ENCODE results near the gene MMRN2. TPM values are rescaled to one million over a fixed set of nuclear protein-coding genes. Genes with fewer than 3 reads are reported as not detected.
A peak's percentile ranks its signal among the peaks of the same experiment; 100 is the strongest.

Gene MMRN2
- total RNA-seq, 1 donor from 2014 or later: 53.1 TPM

DNA sequence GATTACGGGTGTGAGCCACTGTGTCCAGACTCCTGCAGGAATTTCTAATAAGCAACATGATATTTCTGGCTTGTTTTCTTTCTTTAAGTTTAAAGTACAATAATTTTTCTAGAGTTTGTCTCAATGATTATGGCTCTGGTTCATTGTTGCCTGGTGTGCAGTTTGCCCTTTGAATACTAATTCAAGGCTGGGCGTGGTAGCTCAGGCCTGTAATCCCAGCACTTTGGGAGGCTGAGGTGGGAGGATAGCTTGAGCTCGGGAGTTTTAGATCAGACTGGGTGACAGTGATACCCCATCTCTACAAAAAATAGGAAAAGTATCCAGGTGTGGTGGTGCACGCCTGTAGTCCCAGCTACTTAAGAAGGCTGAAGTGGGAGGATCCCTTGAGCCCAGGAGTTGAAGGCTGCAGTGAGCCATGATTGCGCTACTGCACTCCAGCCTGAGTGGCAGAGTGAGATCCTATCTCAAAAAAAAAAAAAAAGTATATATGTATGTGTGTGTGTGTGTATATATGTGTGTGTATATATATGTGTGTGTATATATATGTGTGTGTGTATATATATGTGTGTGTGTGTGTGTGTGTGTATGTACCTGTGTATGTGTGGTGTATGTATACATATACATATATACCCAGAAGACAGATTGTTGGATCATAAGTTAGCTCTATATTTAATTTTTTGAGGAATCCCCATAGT lies 19.1 kb upstream of the MMRN2 start:
- Histone ChIP-seq H3K27me3 (ENCODE audit: low read depth) (no peaks in the 10 kb centered on the region), H3K4me3 (no peak overlapping the region), H3K27ac (no peak overlapping the region), H3K36me3 (no peaks in the 10 kb centered on the region), H3K9me3 (no peaks in the 10 kb centered on the region), H3K4me1 (peaks cover 29% of the 10 kb centered on the region)
- ATAC-seq (no peak), DNase-seq (no peak)
- TF ChIP-seq, protein P1, sequence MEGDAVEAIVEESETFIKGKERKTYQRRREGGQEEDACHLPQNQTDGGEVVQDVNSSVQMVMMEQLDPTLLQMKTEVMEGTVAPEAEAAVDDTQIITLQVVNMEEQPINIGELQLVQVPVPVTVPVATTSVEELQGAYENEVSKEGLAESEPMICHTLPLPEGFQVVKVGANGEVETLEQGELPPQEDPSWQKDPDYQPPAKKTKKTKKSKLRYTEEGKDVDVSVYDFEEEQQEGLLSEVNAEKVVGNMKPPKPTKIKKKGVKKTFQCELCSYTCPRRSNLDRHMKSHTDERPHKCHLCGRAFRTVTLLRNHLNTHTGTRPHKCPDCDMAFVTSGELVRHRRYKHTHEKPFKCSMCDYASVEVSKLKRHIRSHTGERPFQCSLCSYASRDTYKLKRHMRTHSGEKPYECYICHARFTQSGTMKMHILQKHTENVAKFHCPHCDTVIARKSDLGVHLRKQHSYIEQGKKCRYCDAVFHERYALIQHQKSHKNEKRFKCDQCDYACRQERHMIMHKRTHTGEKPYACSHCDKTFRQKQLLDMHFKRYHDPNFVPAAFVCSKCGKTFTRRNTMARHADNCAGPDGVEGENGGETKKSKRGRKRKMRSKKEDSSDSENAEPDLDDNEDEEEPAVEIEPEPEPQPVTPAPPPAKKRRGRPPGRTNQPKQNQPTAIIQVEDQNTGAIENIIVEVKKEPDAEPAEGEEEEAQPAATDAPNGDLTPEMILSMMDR (IDR thresholded peaks at IDR 0.05): no peak
- intact Hi-C loops (cut with DNase I): no loop called here

DNA sequence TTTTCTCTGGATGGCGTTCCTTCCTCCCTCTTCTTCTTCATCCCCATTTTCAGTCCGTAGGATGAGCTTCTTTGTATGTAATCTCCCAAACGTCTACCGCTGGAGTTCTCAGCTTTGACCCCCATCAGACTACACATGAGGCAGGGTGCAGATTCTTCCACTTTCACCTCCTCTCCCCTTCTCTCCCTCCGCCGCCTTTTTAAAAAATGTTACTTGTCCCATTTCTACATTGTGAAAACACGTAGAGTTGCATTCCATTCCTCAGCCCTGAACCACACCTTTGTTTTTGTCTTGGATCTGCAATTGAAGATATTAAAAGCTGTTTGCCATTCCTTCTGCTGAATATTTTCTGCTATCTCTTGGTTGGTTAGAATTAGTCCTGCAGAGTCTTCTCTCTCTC lies 17.1 kb upstream of the MMRN2 start:
- Histone ChIP-seq H3K4me1 (peaks cover 30% of the 10 kb centered on the region), H3K9me3 (no peaks in the 10 kb centered on the region), H3K27me3 (ENCODE audit: low read depth) (no peaks in the 10 kb centered on the region), H3K36me3 (no peaks in the 10 kb centered on the region), H3K4me3 (peak overlapping the region; percentile 28), H3K27ac (peak overlapping the region; percentile 69)
- ATAC-seq (no peak), DNase-seq (no peak)
- intact Hi-C loops (cut with DNase I): no loop called here
- TF ChIP-seq, protein P1 (IDR thresholded peaks at IDR 0.05): no peak

DNA sequence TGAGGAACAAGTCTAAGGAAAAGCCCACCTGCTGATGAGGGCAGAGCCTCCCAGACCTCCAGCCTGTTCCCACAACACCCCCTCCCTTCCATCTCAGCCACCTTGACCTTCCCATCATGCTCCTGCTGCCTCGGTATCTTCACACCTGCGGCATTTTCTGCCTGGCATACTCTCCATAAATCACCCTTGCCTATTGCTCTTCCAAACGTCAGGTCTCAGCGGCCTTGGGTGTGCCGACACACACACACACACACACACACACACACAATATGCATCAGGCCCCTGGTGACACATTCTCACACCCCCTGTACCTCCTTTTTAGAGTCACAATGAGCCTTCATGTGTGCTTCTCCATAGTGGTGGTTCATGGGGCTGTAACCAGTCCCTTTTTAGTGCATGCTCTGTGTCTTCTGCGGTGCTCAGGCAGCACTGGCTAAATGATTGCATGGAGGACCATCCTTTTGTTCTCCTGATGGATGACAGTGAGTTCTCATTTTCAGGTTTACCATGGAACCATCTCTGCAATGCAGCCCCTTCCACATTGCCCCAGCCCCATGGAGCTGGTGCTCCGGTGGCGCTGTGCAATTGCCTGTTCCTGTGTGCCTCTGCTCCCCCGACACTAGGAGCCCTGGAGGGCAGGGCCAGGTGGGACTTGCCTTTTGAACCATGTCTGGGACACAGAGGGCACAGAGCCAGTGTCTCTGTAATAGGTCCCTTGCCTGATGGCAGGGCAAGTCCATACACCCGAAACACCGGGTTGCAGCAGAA lies 15.4 kb upstream of the MMRN2 start:
- Histone ChIP-seq H3K4me3 (peak overlapping the region; percentile 74), H3K27ac (peak overlapping the region; percentile 99), H3K9me3 (no peaks in the 10 kb centered on the region), H3K4me1 (peaks cover 45% of the 10 kb centered on the region), H3K36me3 (no peaks in the 10 kb centered on the region), H3K27me3 (ENCODE audit: low read depth) (no peaks in the 10 kb centered on the region)
- intact Hi-C loops (cut with DNase I): no loop called here
- TF ChIP-seq, protein P1 (IDR thresholded peaks at IDR 0.05): no peak
- DNase-seq: no peak
- ATAC-seq: no peak

DNA sequence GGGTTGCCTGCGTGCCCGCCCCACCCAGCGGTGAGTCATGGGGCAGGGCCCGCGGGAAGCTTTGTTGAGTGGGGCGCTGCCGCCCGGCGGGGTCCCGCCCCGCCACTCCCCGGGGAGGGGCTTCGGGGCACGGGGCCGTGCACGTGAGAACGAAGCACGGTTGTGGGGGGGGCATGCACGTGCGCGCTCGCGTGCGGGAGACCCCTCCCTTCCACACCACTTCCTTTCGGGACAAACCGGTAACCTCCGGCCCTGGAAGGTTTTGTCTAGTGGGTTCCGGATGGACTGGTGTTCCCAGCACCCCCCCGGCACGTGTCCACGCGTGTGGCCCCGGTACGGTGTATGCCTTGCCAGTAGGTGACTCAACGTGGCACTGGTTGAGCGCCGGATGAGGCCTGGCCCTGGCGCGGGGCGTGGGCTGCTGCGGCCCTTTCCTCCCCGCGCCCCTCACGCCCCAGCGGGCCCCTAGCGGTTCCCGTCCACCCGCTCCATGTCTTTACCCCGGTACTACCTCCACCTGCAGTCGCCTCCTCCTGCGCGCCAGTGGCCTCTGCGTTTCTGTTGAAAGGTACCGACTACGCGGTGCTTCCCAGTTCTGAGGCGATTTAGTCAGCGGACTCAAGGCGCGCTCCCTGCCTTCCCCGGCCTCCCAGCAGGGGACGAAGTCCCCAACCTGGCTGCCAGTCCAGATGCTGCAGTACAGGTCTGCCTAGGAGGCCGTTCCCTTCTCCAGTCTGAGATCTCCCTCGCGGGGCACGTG lies 14.0 kb upstream of the MMRN2 start:
- ATAC-seq: peak; percentile 91 to 94
- Histone ChIP-seq H3K36me3 (no peaks in the 10 kb centered on the region), H3K4me1 (peaks cover 57% of the 10 kb centered on the region), H3K9me3 (no peaks in the 10 kb centered on the region), H3K4me3 (peak overlapping the region; percentile 74), H3K27me3 (ENCODE audit: low read depth) (no peaks in the 10 kb centered on the region), H3K27ac (peak overlapping the region; percentile 99)
- DNase-seq: peak; percentile 91
- TF ChIP-seq, protein P1 (IDR thresholded peaks at IDR 0.05): peak; percentile 13
- intact Hi-C loops (cut with DNase I): no loop called here

GRCh38 chr10:86970982-86971231 lies 13.5 kb upstream of the MMRN2 start:
- Histone ChIP-seq H3K27ac (peak overlapping the region; percentile 99), H3K4me3 (peak overlapping the region; percentile 74), H3K4me1 (peaks cover 62% of the 10 kb centered on the region), H3K9me3 (no peaks in the 10 kb centered on the region), H3K27me3 (ENCODE audit: low read depth) (no peaks in the 10 kb centered on the region), H3K36me3 (no peaks in the 10 kb centered on the region)
- ATAC-seq (peak; percentile 35 to 37), DNase-seq (no peak)
- TF ChIP-seq, protein P1 (IDR thresholded peaks at IDR 0.05): no peak
- intact Hi-C loops (cut with DNase I): no loop called here
